HUES64 (cell line): ENCODE data around the gene ASB2.

Experiments used
- H3K27ac ChIP-seq: 2 replicates; pipeline ENCODE4 v1.7.0; 2013; ENCODE audit warnings: low read depth, low read length, inconsistent platforms
- H3K27me3 ChIP-seq: 2 replicates; pipeline ENCODE4 v1.6.1; 2013; ENCODE audit warnings: mild to moderate bottlenecking, low read length; ENCODE audit not compliant: insufficient read depth
- H3K36me3 ChIP-seq: 2 replicates; pipeline ENCODE4 v1.6.1; 2013; ENCODE audit warnings: mild to moderate bottlenecking, low read length; ENCODE audit not compliant: insufficient read depth
- H3K4me1 ChIP-seq: 2 replicates; pipeline ENCODE4 v1.6.1; 2013; ENCODE audit warnings: mild to moderate bottlenecking, low read length, moderate library complexity; ENCODE audit not compliant: insufficient read depth
- H3K4me3 ChIP-seq: 2 replicates; pipeline ENCODE4 v1.5.1; 2013; ENCODE audit warnings: mild to moderate bottlenecking, low read length, moderate library complexity
- H3K9ac ChIP-seq: 2 replicates; pipeline ENCODE4 v1.6.1; 2013; ENCODE audit warnings: mild to moderate bottlenecking, low read depth, low read length
- H3K9me3 ChIP-seq: 2 replicates; pipeline ENCODE4 v1.6.1; 2013; ENCODE audit warnings: low read depth, low read length; ENCODE audit not compliant: insufficient read depth
- WGBS: fragments of 150-250, 120-280 bp; methylation state at CpG from one replicate; pipeline ENCODE4 v1.1.7; 2013; ENCODE audit warnings: missing lambda C conversion rate; 5-methylcytosine and 5-hydroxymethylcytosine counted together

ASB2 gene

GRCh38 chr14:93987815-93988476 lies 11.6 kb upstream of the ASB2 start:
- WGBS, result 39% methylated on average over 3 of the region's 3 CpGs
- H3K27ac ChIP-seq, result no peak overlapping the region
- peaks cover 11% of the 10 kb centered on the region; the same call in 1 of the 2 replicates for H3K4me1 ChIP-seq
- no peaks in the 10 kb centered on the region for H3K36me3 ChIP-seq
- no peak overlapping the region for H3K9ac ChIP-seq
- H3K9me3 ChIP-seq, result no peaks in the 10 kb centered on the region
- no peaks in the 10 kb centered on the region for H3K27me3 ChIP-seq
- no peak overlapping the region for H3K4me3 ChIP-seq

- Histone ChIP-seq H3K9me3 (no peaks in the 10 kb centered on the region), H3K27ac (no peak overlapping the region), H3K27me3 (no peaks in the 10 kb centered on the region), H3K4me1 (peaks cover 11% of the 10 kb centered on the region; the same call in 1 of the 2 replicates), H3K9ac (no peak overlapping the region), H3K4me3 (no peak overlapping the region), H3K36me3 (no peaks in the 10 kb centered on the region)
- WGBS, result 82% methylated on average over 12 of the region's 12 CpGs
Measured at GRCh38 chr14:93987376-93987775, 11.0 kb upstream of the ASB2 start.

GRCh38 chr14:93986955-93987354 lies 10.6 kb upstream of the ASB2 start:
- no peak overlapping the region for H3K27ac ChIP-seq
- no peaks in the 10 kb centered on the region for H3K27me3 ChIP-seq
- no peaks in the 10 kb centered on the region for H3K9me3 ChIP-seq
- no peaks in the 10 kb centered on the region for H3K36me3 ChIP-seq
- no peak overlapping the region for H3K9ac ChIP-seq
- 81% methylated on average over 9 of the region's 9 CpGs for WGBS
- peaks cover 11% of the 10 kb centered on the region; the same call in 1 of the 2 replicates for H3K4me1 ChIP-seq
- no peak overlapping the region for H3K4me3 ChIP-seq

- Histone ChIP-seq H3K27ac (no peak overlapping the region), H3K9me3 (no peaks in the 10 kb centered on the region), H3K27me3 (no peaks in the 10 kb centered on the region), H3K36me3 (no peaks in the 10 kb centered on the region), H3K4me1 (peaks cover 11% of the 10 kb centered on the region; the same call in 1 of the 2 replicates), H3K9ac (no peak overlapping the region), H3K4me3 (no peak overlapping the region)
- 48% methylated on average over 7 of the region's 7 CpGs for WGBS
Measured at GRCh38 chr14:93984987-93985410, 8.6 kb upstream of the ASB2 start.

- no peak overlapping the region for H3K9ac ChIP-seq
- no peak overlapping the region for H3K4me3 ChIP-seq
- H3K36me3 ChIP-seq, result no peaks in the 10 kb centered on the region
- H3K9me3 ChIP-seq, result no peaks in the 10 kb centered on the region
- WGBS, result 64% methylated on average over 3 of the region's 3 CpGs
- H3K27ac ChIP-seq, result no peak overlapping the region
- H3K27me3 ChIP-seq, result no peaks in the 10 kb centered on the region
- peaks cover 11% of the 10 kb centered on the region; the same call in 1 of the 2 replicates for H3K4me1 ChIP-seq
Measured at GRCh38 chr14:93984070-93984469, 7.7 kb upstream of the ASB2 start.

GRCh38 chr14:93982230-93983007 lies 6.0 kb upstream of the ASB2 start:
- Histone ChIP-seq H3K4me1 (peaks cover 8% of the 10 kb centered on the region; the same call in 1 of the 2 replicates), H3K9ac (no peak overlapping the region), H3K9me3 (no peaks in the 10 kb centered on the region), H3K27ac (no peak overlapping the region), H3K36me3 (no peaks in the 10 kb centered on the region), H3K4me3 (no peak overlapping the region), H3K27me3 (no peaks in the 10 kb centered on the region)
- WGBS, result 84% methylated on average over 10 of the region's 10 CpGs

GRCh38 chr14:93981316-93982229 lies 5.2 kb upstream of the ASB2 start:
- Histone ChIP-seq H3K9me3 (no peaks in the 10 kb centered on the region), H3K27ac (no peak overlapping the region), H3K9ac (no peak overlapping the region), H3K4me1 (peaks cover 5% of the 10 kb centered on the region; the same call in 1 of the 2 replicates), H3K4me3 (no peak overlapping the region), H3K36me3 (no peaks in the 10 kb centered on the region), H3K27me3 (no peaks in the 10 kb centered on the region)
- WGBS, result 91% methylated on average over 9 of the region's 9 CpGs

GRCh38 chr14:93980456-93981201 lies 4.3 kb upstream of the ASB2 start:
- Histone ChIP-seq H3K4me3 (no peak overlapping the region), H3K27me3 (no peaks in the 10 kb centered on the region), H3K36me3 (no peaks in the 10 kb centered on the region), H3K9me3 (no peaks in the 10 kb centered on the region), H3K4me1 (peaks cover 13% of the 10 kb centered on the region; the same call in 1 of the 2 replicates), H3K9ac (no peak overlapping the region), H3K27ac (no peak overlapping the region)
- WGBS, result 89% methylated on average over 11 of the region's 11 CpGs

- Histone ChIP-seq H3K4me3 (no peak overlapping the region), H3K4me1 (peaks cover 8% of the 10 kb centered on the region; the same call in 1 of the 2 replicates), H3K9me3 (no peaks in the 10 kb centered on the region), H3K9ac (no peak overlapping the region), H3K27me3 (no peaks in the 10 kb centered on the region), H3K36me3 (no peaks in the 10 kb centered on the region), H3K27ac (no peak overlapping the region)
- WGBS, result 77% methylated on average over 4 of the region's 4 CpGs
Measured at GRCh38 chr14:93978735-93979134, 2.4 kb upstream of the ASB2 start.

- WGBS, result 93% methylated on average over 9 of the region's 11 CpGs
- Histone ChIP-seq H3K27ac (no peak overlapping the region), H3K9ac (no peak overlapping the region)
Measured at GRCh38 chr14:93977790-93978581, 1.6 kb upstream of the ASB2 start.

More at GRCh38 chr14:93977790-93978581, 1.6 kb upstream of the ASB2 start:
- Histone ChIP-seq H3K27me3 (no peaks in the 10 kb centered on the region), H3K36me3 (no peaks in the 10 kb centered on the region), H3K4me1 (peaks cover 8% of the 10 kb centered on the region; the same call in 1 of the 2 replicates), H3K9me3 (no peaks in the 10 kb centered on the region), H3K4me3 (no peak overlapping the region)
